ENCODE measurements around the gene OR52A1. TPM values are rescaled to one million over a fixed set of nuclear protein-coding genes. Genes with fewer than 3 reads are reported as not detected.
"Not testable (repeated sequence)": the region's sequence is repeated elsewhere in the genome, so short reads cannot be mapped to it uniquely, and the experiment has no call there.

Gene OR52A1
- total RNA-seq, 2 experiments from 2014 or later = not detected

DNA sequence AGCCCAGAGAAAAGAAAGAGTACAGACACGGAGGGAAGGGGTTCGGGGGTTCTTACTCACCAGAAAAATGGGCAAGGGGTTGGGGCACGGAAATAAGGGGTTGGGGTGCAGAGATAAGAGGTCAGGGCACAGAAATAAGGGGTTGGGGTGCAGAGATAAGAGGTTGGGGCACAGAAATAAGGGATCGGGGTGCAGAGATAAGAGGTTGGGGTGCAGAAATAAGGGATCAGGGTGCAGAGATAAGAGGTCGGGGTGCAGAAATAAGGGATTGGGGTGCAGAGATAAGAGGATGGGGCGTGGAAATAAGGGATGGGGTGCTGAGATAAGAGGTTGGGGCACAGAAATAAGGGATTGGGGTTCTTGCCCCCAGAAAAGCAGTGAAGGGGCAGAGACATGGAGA, 10.2 kb upstream of the OR52A1 start:
- H3K27me3 Mint-ChIP-seq (ENCODE audit: low read depth); H3K27ac Mint-ChIP-seq; CTCF ChIA-PET; DNase-seq; H3K36me3 Mint-ChIP-seq (ENCODE audit: low read depth); H3K9me3 Mint-ChIP-seq; H3K4me1 Mint-ChIP-seq (ENCODE audit: low read depth); intact Hi-C loops (cut with micrococcal nuclease); H3K4me3 Mint-ChIP-seq: not testable (repeated sequence)

- H3K9me3 Mint-ChIP-seq; H3K36me3 Mint-ChIP-seq (ENCODE audit: low read depth); DNase-seq; intact Hi-C loops (cut with micrococcal nuclease); H3K27ac Mint-ChIP-seq; CTCF ChIA-PET; H3K4me3 Mint-ChIP-seq; H3K4me1 Mint-ChIP-seq (ENCODE audit: low read depth): not testable (repeated sequence)
- peaks cover 10% of the 10 kb centered on the region for H3K27me3 Mint-ChIP-seq (ENCODE audit: low read depth)
Observed at GRCh38 chr11:5161045-5161444, 6.5 kb upstream of the OR52A1 start.

DNA sequence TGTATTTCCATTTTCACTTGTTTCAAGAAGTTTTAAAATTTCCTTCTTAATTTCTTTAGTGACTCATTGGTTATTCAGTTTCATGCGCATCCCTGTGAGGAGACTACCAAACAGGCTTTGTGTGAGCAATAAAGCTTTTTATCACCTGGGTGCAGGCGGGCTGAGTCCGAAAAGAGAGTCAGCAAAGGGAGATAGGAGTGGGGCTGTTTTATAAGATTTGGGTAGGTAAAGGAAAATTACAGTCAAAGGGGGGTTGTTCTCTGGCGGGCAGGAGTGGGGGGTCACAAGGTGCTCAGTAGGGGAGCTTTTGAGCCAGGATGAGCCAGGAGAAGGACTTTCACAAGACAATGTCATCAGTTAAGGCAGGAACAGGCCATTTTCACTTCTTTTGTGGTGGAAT, 5.7 kb upstream of the OR52A1 start:
- CTCF ChIA-PET = not testable (repeated sequence)

GRCh38 chr11:5159806-5160205, 5.2 kb upstream of the OR52A1 start:
- CTCF ChIA-PET = no interaction called here
- no peak for DNase-seq
- H3K9me3 Mint-ChIP-seq = no peaks in the 10 kb centered on the region

More for the DNA sequence above, 5.7 kb upstream of the OR52A1 start:
- H3K4me1 Mint-ChIP-seq (ENCODE audit: low read depth); H3K9me3 Mint-ChIP-seq; H3K4me3 Mint-ChIP-seq; intact Hi-C loops (cut with micrococcal nuclease); DNase-seq; H3K36me3 Mint-ChIP-seq (ENCODE audit: low read depth); H3K27ac Mint-ChIP-seq: not testable (repeated sequence)
- peaks cover 10% of the 10 kb centered on the region for H3K27me3 Mint-ChIP-seq (ENCODE audit: low read depth)

GRCh38 chr11:5153574-5154431, 754 bp downstream of the OR52A1 start:
- H3K9me3 Mint-ChIP-seq = no peaks in the 10 kb centered on the region
- intact Hi-C loops (cut with micrococcal nuclease) = no loop called here
- no peaks in the 10 kb centered on the region for H3K36me3 Mint-ChIP-seq (ENCODE audit: low read depth)
- CTCF ChIA-PET = no interaction called here
- H3K27ac Mint-ChIP-seq = no peak overlapping the region
- H3K4me3 Mint-ChIP-seq = no peak overlapping the region
- peaks cover 2% of the 10 kb centered on the region for H3K27me3 Mint-ChIP-seq (ENCODE audit: low read depth)
- DNase-seq = no peak
- H3K4me1 Mint-ChIP-seq (ENCODE audit: low read depth) = no peaks in the 10 kb centered on the region

More at GRCh38 chr11:5159806-5160205, 5.2 kb upstream of the OR52A1 start:
- H3K4me3 Mint-ChIP-seq = no peak overlapping the region
- H3K27ac Mint-ChIP-seq = no peak overlapping the region
- intact Hi-C loops (cut with micrococcal nuclease) = no loop called here
- peaks cover 10% of the 10 kb centered on the region for H3K27me3 Mint-ChIP-seq (ENCODE audit: low read depth)
- no peaks in the 10 kb centered on the region for H3K36me3 Mint-ChIP-seq (ENCODE audit: low read depth)
- H3K4me1 Mint-ChIP-seq (ENCODE audit: low read depth) = no peaks in the 10 kb centered on the region

DNA sequence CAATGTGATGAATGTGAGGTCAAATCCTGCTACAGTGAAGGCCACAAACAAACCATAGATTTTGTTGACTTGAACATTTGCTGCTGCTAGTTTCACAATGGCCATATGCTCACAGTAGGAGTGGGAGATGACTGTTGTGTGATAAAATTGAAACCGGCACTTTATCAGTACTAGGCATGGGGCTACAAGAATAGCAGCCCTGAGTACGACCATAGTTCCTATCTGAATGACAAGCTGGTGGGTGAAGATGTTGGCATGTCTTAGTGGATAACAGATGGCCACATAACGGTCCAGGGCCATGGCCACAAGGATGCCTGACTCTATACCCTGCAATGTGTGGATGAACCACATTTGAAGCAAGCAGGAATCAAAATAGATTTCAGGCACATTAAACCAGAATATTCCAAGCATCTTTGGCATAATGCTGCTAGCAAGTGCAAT, 2.8 kb downstream of the OR52A1 start:
- no peaks in the 10 kb centered on the region for H3K9me3 Mint-ChIP-seq
- H3K27ac Mint-ChIP-seq = no peak overlapping the region
- peaks cover 2% of the 10 kb centered on the region for H3K27me3 Mint-ChIP-seq (ENCODE audit: low read depth)
- no peak for DNase-seq
- H3K4me1 Mint-ChIP-seq (ENCODE audit: low read depth) = no peaks in the 10 kb centered on the region
- CTCF ChIA-PET = no interaction called here
- H3K36me3 Mint-ChIP-seq (ENCODE audit: low read depth) = no peaks in the 10 kb centered on the region
- intact Hi-C loops (cut with micrococcal nuclease) = no loop called here
- H3K4me3 Mint-ChIP-seq = no peak overlapping the region

DNA sequence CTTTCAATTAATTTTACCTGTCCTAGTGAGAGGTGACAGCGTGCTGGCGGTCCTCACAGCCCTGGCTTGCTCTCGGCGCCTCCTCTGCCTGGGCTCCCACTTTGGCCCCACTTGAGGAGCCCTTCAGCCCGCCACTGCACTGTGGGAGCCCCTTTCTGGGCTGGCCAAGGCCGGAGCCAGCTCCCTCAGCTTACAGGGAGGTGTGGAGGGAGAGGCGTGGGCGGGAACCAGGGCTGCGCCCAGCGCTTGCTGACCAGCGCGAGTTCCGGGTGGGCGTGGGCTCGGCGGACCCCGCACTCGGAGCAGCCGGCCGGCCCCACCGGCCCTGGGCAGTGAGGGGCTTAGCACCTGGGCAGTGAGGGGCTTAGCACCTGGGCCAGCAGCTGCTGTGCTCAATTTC, 10.4 kb downstream of the OR52A1 start:
- H3K27ac Mint-ChIP-seq; intact Hi-C loops (cut with micrococcal nuclease); H3K4me1 Mint-ChIP-seq (ENCODE audit: low read depth); H3K27me3 Mint-ChIP-seq (ENCODE audit: low read depth); H3K36me3 Mint-ChIP-seq (ENCODE audit: low read depth); H3K4me3 Mint-ChIP-seq; H3K9me3 Mint-ChIP-seq; DNase-seq: not testable (repeated sequence)
- CTCF ChIA-PET = interaction anchor here (1.3 kb wide), 1 partner anchor 19 kb away, joined by 3 read pairs; no protein-coding TSS in a partner anchor

DNA sequence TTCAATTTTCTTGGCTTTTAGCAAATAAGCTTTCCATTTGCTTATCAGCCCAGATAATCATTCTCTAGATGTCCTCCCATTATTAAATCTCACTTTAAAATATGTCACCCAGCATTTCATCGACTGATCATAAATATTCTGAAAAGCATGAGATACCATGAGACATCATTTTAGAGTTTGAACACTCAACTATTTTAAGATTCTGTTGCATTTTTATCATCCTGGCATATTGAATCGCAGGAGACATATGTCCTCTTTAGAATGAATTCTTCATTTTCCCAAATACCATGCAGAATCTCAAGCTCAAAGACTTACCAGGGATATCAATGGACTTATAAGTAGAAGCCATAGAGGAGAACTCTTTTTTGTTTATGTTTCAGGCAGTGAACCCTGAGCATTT, 16.6 kb downstream of the OR52A1 start, which contains the start of gene OR52A5:
Gene OR52A5, minus strand, starts transcription at position 361 of the 400 bp plus-strand sequence. CDS start 5,714 bp downstream, outside the sequence.
- Mint-ChIP-seq H3K27ac (no peak within 1 kb of the TSS), H3K36me3 (ENCODE audit: low read depth) (no peaks in the 10 kb centered on the region), H3K4me1 (ENCODE audit: low read depth) (no peaks in the 10 kb centered on the region), H3K4me3 (no peak within 1 kb of the TSS), H3K9me3 (no peaks in the 10 kb centered on the region), H3K27me3 (ENCODE audit: low read depth) (peaks cover 3% of the 10 kb centered on the region)
- CTCF ChIA-PET = no interaction called here
- intact Hi-C loops (cut with micrococcal nuclease) = no loop called here
- no peak for DNase-seq

- CTCF ChIA-PET = no interaction called here
- Mint-ChIP-seq H3K27ac (no peak overlapping the region), H3K27me3 (ENCODE audit: low read depth) (peaks cover 3% of the 10 kb centered on the region), H3K4me1 (ENCODE audit: low read depth) (no peaks in the 10 kb centered on the region), H3K9me3 (no peaks in the 10 kb centered on the region), H3K4me3 (no peak overlapping the region), H3K36me3 (ENCODE audit: low read depth) (no peaks in the 10 kb centered on the region)
- intact Hi-C loops (cut with micrococcal nuclease) = no loop called here
- no peak for DNase-seq
Observed at GRCh38 chr11:5137014-5137413, 17.5 kb downstream of the OR52A1 start.

- H3K27ac Mint-ChIP-seq = no peak overlapping the region
Observed at GRCh38 chr11:5136261-5136660, 18.3 kb downstream of the OR52A1 start.

DNA sequence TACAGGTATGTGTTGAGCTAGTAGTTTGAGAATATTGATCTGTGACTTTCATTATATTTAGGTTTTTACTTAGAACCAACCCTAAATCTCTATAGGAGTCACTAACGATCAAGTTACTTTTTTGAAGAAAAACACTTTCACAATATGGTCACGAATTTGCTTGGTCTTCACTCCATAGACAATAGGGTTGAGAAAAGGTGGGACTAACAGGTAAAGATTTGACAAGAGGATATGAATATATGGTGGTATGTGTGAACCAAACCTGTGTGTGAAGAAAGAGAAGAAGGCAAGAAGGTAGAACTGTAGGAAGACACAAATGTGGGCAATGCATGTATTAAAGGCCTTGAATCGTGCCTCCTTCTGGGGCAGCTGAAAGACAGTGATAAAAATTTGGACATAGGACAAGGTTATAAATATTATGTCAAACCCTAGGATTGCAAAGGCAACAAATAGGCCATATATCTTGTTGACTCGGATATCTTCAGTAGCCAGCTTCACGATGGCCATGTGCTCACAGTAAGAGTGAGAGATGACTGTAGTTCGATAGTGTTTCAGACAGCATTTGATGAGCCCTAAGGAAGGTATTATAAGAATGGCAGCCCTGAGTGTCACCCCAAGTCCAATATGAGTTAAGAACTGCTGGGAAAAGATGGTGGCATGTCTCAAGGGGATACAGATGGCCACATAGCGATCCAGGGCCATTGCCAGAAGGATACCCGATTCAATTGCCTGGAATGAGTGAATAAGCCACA, 22.8 kb downstream of the OR52A1 start:
- Mint-ChIP-seq H3K27ac (no peak overlapping the region), H3K9me3 (no peaks in the 10 kb centered on the region), H3K4me3 (no peak overlapping the region), H3K36me3 (ENCODE audit: low read depth) (no peaks in the 10 kb centered on the region), H3K4me1 (ENCODE audit: low read depth) (no peaks in the 10 kb centered on the region), H3K27me3 (ENCODE audit: low read depth) (peaks cover 3% of the 10 kb centered on the region)
- CTCF ChIA-PET = no interaction called here
- no peak for DNase-seq
- intact Hi-C loops (cut with micrococcal nuclease) = no loop called here

More at GRCh38 chr11:5136261-5136660, 18.3 kb downstream of the OR52A1 start:
- intact Hi-C loops (cut with micrococcal nuclease) = no loop called here
- H3K9me3 Mint-ChIP-seq = no peaks in the 10 kb centered on the region
- CTCF ChIA-PET = no interaction called here
- peaks cover 3% of the 10 kb centered on the region for H3K27me3 Mint-ChIP-seq (ENCODE audit: low read depth)
- no peaks in the 10 kb centered on the region for H3K4me1 Mint-ChIP-seq (ENCODE audit: low read depth)
- DNase-seq = no peak
- no peaks in the 10 kb centered on the region for H3K36me3 Mint-ChIP-seq (ENCODE audit: low read depth)
- no peak overlapping the region for H3K4me3 Mint-ChIP-seq

DNA sequence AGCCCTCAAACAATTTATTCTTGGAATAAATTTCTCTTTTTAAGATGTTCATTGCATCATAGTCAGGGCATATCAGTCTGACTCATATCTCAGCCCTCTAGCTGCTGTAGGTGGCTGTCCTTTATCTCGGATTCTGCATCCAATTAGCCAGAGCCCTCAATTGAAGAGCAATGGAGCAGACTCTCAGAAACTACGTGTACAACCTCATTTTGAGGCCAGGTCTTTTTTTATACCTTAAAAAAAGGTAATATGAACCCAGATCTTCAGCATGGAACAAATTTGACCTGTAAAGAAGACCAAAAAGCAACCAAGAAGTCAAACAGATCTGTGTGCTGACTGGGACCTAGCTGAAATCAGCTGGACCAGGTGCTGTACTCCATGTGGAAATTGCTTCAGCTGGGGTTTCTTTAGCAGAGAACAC, 25.1 kb downstream of the OR52A1 start:
- CTCF ChIA-PET = no interaction called here
- H3K9me3 Mint-ChIP-seq = no peaks in the 10 kb centered on the region
- no peak for DNase-seq
- intact Hi-C loops (cut with micrococcal nuclease) = loop anchor here (10.0 kb wide), 1 partner anchor 1225 kb away; no protein-coding TSS in a partner anchor
- H3K4me3 Mint-ChIP-seq = no peak overlapping the region
- peaks cover 9% of the 10 kb centered on the region for H3K27me3 Mint-ChIP-seq (ENCODE audit: low read depth)
- H3K27ac Mint-ChIP-seq = no peak overlapping the region
- no peaks in the 10 kb centered on the region for H3K4me1 Mint-ChIP-seq (ENCODE audit: low read depth)
- no peaks in the 10 kb centered on the region for H3K36me3 Mint-ChIP-seq (ENCODE audit: low read depth)
